Heart left ventricle (tissue), 13 donors: ENCODE data around the gene TTLL13.

Experiments
- POLR2A ChIP-seq, 2 donors: fragments of 450-650 bp; IDR thresholded peaks; one replicate each; pipeline ENCODE4 v1.6.1; 2017; ENCODE audit warnings: antibody characterized with exemption in 2 of 2, mild to moderate bottlenecking in 2 of 2, moderate library complexity in 2 of 2
- TF ChIP-seq, protein P1 (sequence below), 12 donors: fragments of 200-600 bp; sonication (generic) in 4 of 12; IDR thresholded peaks; one replicate each; pipeline versions ENCODE4 v1.5.0 to v1.8.0; 2018 to 2022; ENCODE audit warnings: antibody characterized with exemption in 12 of 12, mild to moderate bottlenecking in 5 of 12
- donor health status: ischemic (EF 13 %, LVEDD 7.1; RV severe dilation, severe dysfunction).
- donor health status: DM: no; HTN: yes; CAD: no.
- donor health status: DM: no; HTN: no; CAD: no.
- donor health status: ischemic (EF 25% LVEDD 6.9; RV normal size, moderate dysfunction).
- donor health status: ischemic (EF 25% LVEDD 5.7; RV mildly dilated, moderate dysfunction).
- donor health status: ischemic (EF 35%, LVEDD 5.7; RV mildly dilated, moderate dysfunction).
- donor health status: nonischemic (EF 11% LVEDD 7.7; RV severe dilation, severe dysfunction).
- donor health status: DM: yes; HTN: yes; CAD: no.
- donor health status: PGD.
- donor health status: ischemic (EF 29% LVEDD 5.4; RV normal size, mild dysfunction).
- donor health status: nonischemic (EF 23%, LVEDD 6.1; RV moderate dilation, normal function).

DNA sequence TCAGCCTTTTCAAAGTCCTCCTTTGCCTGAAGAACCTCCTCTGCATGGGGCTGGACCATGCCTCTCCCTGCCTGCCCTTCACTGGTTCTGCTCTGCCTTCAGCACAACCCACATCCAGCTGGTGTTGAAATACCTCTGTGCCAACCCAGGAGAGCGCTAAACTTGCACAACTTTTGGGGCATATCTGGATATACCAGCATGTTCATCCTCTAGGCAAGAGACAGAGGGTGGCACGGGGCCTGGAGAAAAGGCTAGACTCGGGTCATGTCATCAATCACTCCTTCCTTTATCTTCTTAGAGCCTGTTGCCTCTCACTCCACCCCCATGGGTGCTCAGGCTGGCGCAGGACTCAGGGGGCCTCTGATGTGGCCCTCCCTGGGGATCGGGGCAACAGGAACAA lies 43.5 kb upstream of the TTLL13 start:
- no peak for TF ChIP-seq POLR2A (IDR thresholded peaks at IDR 0.05)
- TF ChIP-seq, protein P1, sequence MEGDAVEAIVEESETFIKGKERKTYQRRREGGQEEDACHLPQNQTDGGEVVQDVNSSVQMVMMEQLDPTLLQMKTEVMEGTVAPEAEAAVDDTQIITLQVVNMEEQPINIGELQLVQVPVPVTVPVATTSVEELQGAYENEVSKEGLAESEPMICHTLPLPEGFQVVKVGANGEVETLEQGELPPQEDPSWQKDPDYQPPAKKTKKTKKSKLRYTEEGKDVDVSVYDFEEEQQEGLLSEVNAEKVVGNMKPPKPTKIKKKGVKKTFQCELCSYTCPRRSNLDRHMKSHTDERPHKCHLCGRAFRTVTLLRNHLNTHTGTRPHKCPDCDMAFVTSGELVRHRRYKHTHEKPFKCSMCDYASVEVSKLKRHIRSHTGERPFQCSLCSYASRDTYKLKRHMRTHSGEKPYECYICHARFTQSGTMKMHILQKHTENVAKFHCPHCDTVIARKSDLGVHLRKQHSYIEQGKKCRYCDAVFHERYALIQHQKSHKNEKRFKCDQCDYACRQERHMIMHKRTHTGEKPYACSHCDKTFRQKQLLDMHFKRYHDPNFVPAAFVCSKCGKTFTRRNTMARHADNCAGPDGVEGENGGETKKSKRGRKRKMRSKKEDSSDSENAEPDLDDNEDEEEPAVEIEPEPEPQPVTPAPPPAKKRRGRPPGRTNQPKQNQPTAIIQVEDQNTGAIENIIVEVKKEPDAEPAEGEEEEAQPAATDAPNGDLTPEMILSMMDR (IDR thresholded peaks at IDR 0.05) = no peak
